Bronchial epithelial cell (primary cell): ENCODE data around the gene TBX6. TPM values are rescaled to one million over a fixed set of nuclear protein-coding genes. Genes with fewer than 3 reads are reported as not detected.
"Not testable (repeated sequence)": the region's sequence is repeated elsewhere in the genome, so short reads cannot be mapped to it uniquely, and the experiment has no call there.

Source experiments
- DNase-seq: peaks from one replicate; pipeline ENCODE4 v3.0.0-alpha.2; 2010; ENCODE audit warnings: low read depth
- FAIRE-seq: peaks from 2 replicates; lab custom pipeline; 2011; peaks lifted over from hg19 to GRCh38; lab: Jason Lieb, UNC
- H3K27me3 ChIP-seq: 2 replicates; pipeline ENCODE4 v1.5.1; 2011; ENCODE audit warnings: low read length; ENCODE audit not compliant: control insufficient read depth, insufficient read depth
- H3K36me3 ChIP-seq: 2 replicates; pipeline ENCODE4 v1.5.1; 2011; ENCODE audit warnings: low read length; ENCODE audit not compliant: control insufficient read depth, insufficient read depth
- H3K4me3 ChIP-seq: 2 replicates; pipeline ENCODE4 v1.5.1; 2011; ENCODE audit warnings: mild to moderate bottlenecking, low read depth, low read length, control low read depth
- CTCF ChIP-seq: IDR thresholded peaks from 2 replicates; pipeline ENCODE4 v1.5.1; 2011; ENCODE audit warnings: mild to moderate bottlenecking, moderate library complexity, low read length, control low read depth, inconsistent platforms; ENCODE audit not compliant: insufficient read depth, severe bottlenecking
- total RNA-seq: library from RNA; depleted of rRNA; stranded (reverse); fragments of >200 nt; gene quantifications from 2 replicates; pipeline ENCODE4 v1.2.1, GENCODE V29; 2014

TBX6 gene
- total RNA-seq, 1 donor from 2014 or later: 0.26 TPM

GRCh38 chr16:30131869-30132475 lies 40.2 kb upstream of the TBX6 start:
- FAIRE-seq (no peak), DNase-seq (no peak)
- no peak for TF ChIP-seq CTCF
- no peaks in the 10 kb centered on the region for H3K36me3 ChIP-seq
- no peak overlapping the region for H3K4me3 ChIP-seq
- no peaks in the 10 kb centered on the region for H3K27me3 ChIP-seq

- no peak overlapping the region for H3K4me3 ChIP-seq
- no peaks in the 10 kb centered on the region for H3K36me3 ChIP-seq
- no peaks in the 10 kb centered on the region for H3K27me3 ChIP-seq
- TF ChIP-seq CTCF: no peak
- no peak for FAIRE-seq
- DNase-seq: no peak
These were observed 36.3 kb upstream of the TBX6 start for GRCh38 chr16:30127993-30128392.

GRCh38 chr16:30125690-30126089 lies 34.0 kb upstream of the TBX6 start:
- H3K36me3 ChIP-seq, H3K4me3 ChIP-seq, DNase-seq, H3K27me3 ChIP-seq, FAIRE-seq: not testable (repeated sequence)

GRCh38 chr16:30124985-30125379 lies 33.3 kb upstream of the TBX6 start:
- H3K4me3 ChIP-seq: no peak overlapping the region
- DNase-seq (no peak), FAIRE-seq (no peak)
- H3K36me3 ChIP-seq: no peaks in the 10 kb centered on the region
- no peak for TF ChIP-seq CTCF
- H3K27me3 ChIP-seq: no peaks in the 10 kb centered on the region

DNA sequence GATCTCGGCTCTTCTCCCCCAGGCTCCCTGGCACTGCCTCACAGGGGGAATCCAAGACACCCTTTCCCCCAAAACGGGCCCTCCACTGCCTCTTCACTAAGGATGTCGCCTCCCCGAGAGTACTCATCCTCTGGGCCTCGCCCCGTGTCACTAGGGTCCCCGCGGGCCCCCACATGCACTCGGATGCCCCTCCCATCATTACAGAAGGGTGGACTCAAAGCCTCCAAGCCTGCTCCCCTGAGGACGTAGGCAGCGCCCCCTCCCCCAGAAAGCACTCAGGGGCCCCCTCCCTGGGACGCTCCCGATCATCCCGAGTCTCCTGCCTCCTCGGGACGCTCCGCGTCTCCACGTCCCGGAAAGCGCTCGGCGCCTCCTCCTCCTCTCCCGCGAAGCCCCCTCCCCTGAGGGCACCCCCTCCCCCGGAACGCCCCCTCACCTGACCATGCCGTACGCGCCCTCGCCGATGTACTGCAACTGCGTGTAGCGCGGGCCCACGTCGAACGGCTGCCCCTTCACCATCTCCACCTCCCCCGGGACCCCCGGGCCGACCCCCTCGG lies 31.0 kb upstream of the TBX6 start:
- FAIRE-seq: no peak
- DNase-seq: no peak
- no peak for TF ChIP-seq CTCF

DNA sequence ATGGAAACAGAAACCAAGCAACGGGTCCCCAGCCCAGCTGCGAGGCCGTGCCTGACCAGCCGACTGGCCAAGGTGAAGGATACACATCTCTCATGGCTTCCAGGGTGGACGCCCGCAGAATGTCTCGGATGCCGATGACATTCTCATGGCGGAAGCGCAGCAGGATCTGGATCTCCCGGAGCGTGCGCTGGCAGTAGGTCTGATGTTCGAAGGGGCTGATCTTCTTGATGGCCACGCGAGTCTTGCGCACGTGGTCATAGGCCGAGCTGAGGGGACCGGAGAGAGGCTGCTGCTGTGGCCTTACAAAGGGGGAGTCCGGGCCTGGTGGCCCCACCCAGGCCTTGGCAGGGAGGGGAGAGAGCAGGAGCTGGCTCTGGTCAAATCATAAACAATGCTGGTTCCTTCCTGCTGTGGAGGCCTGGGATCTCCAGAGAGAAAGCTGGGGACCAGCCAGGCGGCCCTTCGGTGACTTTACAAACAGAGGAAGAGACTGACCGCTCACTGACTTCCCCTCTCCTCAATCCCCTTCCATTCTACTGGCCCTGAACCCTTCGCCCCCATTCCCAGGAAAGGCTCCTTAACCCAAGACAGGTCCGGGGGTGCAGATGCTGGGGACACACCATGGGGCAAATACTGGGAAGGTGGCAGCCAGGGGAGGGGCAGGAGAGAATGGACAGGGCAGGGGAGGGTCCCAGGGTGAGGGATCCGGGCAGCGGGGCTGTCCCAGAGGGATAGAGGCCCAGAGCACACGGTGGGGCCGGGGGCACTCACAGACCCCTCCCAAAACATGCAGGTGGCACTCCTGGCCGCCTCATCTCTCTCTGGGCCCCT lies 30.2 kb upstream of the TBX6 start:
- FAIRE-seq (no peak), DNase-seq (no peak)
- no peak for TF ChIP-seq CTCF
- no peaks in the 10 kb centered on the region for H3K36me3 ChIP-seq
- peak overlapping the region; percentile 63 for H3K4me3 ChIP-seq
- H3K27me3 ChIP-seq: no peaks in the 10 kb centered on the region

More for the DNA sequence above, 31.0 kb upstream of the TBX6 start:
- Histone ChIP-seq H3K4me3 (peak overlapping the region; percentile 63), H3K27me3 (no peaks in the 10 kb centered on the region), H3K36me3 (no peaks in the 10 kb centered on the region)
